HEK293 (cell line): Measurements from ENCODE around the gene ABI3BP.

Experiments
- ZBTB7A ChIP-seq: fragments of 450-650 bp; formaldehyde crosslinking; IDR thresholded peaks from 2 replicates; pipeline ENCODE4 v1.5.1; 2016; ENCODE audit warnings: low read depth, missing biosample characterization, missing genetic modification characterization
- ZNF585B ChIP-seq: fragments of 450-650 bp; formaldehyde crosslinking; IDR thresholded peaks from 2 replicates; pipeline ENCODE4 v1.5.1; 2016; ENCODE audit warnings: missing biosample characterization, missing genetic modification characterization

- TF ChIP-seq ZNF585B (tag by site-specific recombination): no peak
- TF ChIP-seq ZBTB7A (tag by site-specific recombination): no peak
Observed at GRCh38 chr3:100968932-100969906, 24.0 kb downstream of the ABI3BP start.
